Smooth muscle cell (in vitro differentiated cells): ENCODE measurements around the gene SH2D3C. TPM values are rescaled to one million over a fixed set of nuclear protein-coding genes. Genes with fewer than 3 reads are reported as not detected.

ENCODE experiments used
- DNase-seq: peaks from one replicate; lab custom pipeline; 2025; ENCODE audit not compliant: unreplicated experiment; lab: John Stamatoyannopoulos, UW
- H2AFZ ChIP-seq: fragments of 200-600 bp; sonication (generic); 2 replicates; pipeline ENCODE4 v1.6.0; 2016; ENCODE audit warnings: antibody characterized with exemption, low read depth, mild to moderate bottlenecking
- H3F3A ChIP-seq: fragments of 200-600 bp; sonication (generic); 2 replicates; pipeline ENCODE4 v1.6.0; 2017; ENCODE audit warnings: antibody characterized with exemption, low read depth
- H3K27ac ChIP-seq: fragments of 200-600 bp; sonication (generic); 2 replicates; pipeline ENCODE4 v1.5.1; 2016; ENCODE audit warnings: low read depth, mild to moderate bottlenecking
- H3K27me3 ChIP-seq: fragments of 200-600 bp; sonication (generic); 2 replicates; pipeline ENCODE4 v1.6.1; 2016; ENCODE audit warnings: low read depth, mild to moderate bottlenecking
- H3K36me3 ChIP-seq: fragments of 200-600 bp; sonication (generic); 2 replicates; pipeline ENCODE4 v1.5.1; 2016; ENCODE audit warnings: low read depth
- H3K4me1 ChIP-seq: fragments of 200-600 bp; sonication (generic); 2 replicates; pipeline ENCODE4 v1.5.1; 2016; ENCODE audit warnings: low read depth
- H3K4me2 ChIP-seq: fragments of 200-600 bp; sonication (generic); 2 replicates; pipeline ENCODE4 v1.6.0; 2016; ENCODE audit warnings: mild to moderate bottlenecking
- H3K4me3 ChIP-seq: fragments of 200-600 bp; sonication (generic); 2 replicates; pipeline ENCODE4 v1.5.1; 2016; ENCODE audit warnings: mild to moderate bottlenecking
- H3K79me2 ChIP-seq: fragments of 200-600 bp; sonication (generic); 2 replicates; pipeline ENCODE4 v1.6.0; 2016; ENCODE audit warnings: low read depth, mild to moderate bottlenecking
- H3K9ac ChIP-seq: fragments of 200-600 bp; sonication (generic); 2 replicates; pipeline ENCODE4 v1.6.0; 2016; ENCODE audit warnings: low read depth
- H3K9me3 ChIP-seq: fragments of 200-600 bp; sonication (generic); replicated peaks from 2 replicates; pipeline ENCODE4 v1.5.1; 2016; ENCODE audit warnings: low read depth
- H4K20me1 ChIP-seq: fragments of 200-600 bp; sonication (generic); 2 replicates; pipeline ENCODE4 v1.6.0; 2016; ENCODE audit warnings: low read depth
- CTCF ChIP-seq: fragments of 200-600 bp; sonication (generic); IDR thresholded peaks from 2 replicates; pipeline ENCODE4 v1.5.1; 2017; ENCODE audit warnings: borderline replicate concordance, mild to moderate bottlenecking, antibody characterized with exemption; ENCODE audit not compliant: insufficient read depth, poor library complexity, severe bottlenecking
- WGBS: methylation state at CpG from one replicate; pipeline ENCODE4 v1.1.7; 2016; ENCODE audit warnings: low lambda C conversion rate; 5-methylcytosine and 5-hydroxymethylcytosine counted together
- polyA plus RNA-seq: library from polyadenylated mRNA; unstranded; fragments of >200 nt; fragmentation: Nextera tagmentation; extraction: Ambion mirVana; gene quantifications from 2 replicates; pipeline ENCODE4 v1.2.1, GENCODE V29; 2016
- total RNA-seq: library from RNA; depleted of rRNA; stranded (reverse); fragments of >200 nt; gene quantifications from 2 replicates; pipeline ENCODE4 v1.2.3, GENCODE V29; 2014

SH2D3C gene
- total and polyA plus RNA-seq, 2 experiments from 2014 or later: 0.54 TPM; not detected in 1

GRCh38 chr9:127710204-127710783, 68.2 kb downstream of the SH2D3C start:
- Histone ChIP-seq H3K9ac (no peak overlapping the region), H3F3A (no peaks in the 10 kb centered on the region), H4K20me1 (no peaks in the 10 kb centered on the region), H3K9me3 (no peaks in the 10 kb centered on the region), H2AFZ (no peak overlapping the region), H3K4me3 (no peak overlapping the region), H3K27ac (no peak overlapping the region), H3K36me3 (no peaks in the 10 kb centered on the region), H3K4me2 (no peak overlapping the region), H3K79me2 (no peaks in the 10 kb centered on the region), H3K27me3 (no peaks in the 10 kb centered on the region), H3K4me1 (peaks cover 11% of the 10 kb centered on the region)
- DNase-seq: no peak
- 94% methylated on average over 10 of the region's 10 CpGs for WGBS
- TF ChIP-seq CTCF: no peak

GRCh38 chr9:127708952-127709587, 69.4 kb downstream of the SH2D3C start:
- Histone ChIP-seq H3K4me3 (no peak overlapping the region), H3K27ac (no peak overlapping the region), H4K20me1 (no peaks in the 10 kb centered on the region), H3K27me3 (no peaks in the 10 kb centered on the region), H2AFZ (no peak overlapping the region), H3K4me1 (peaks cover 7% of the 10 kb centered on the region), H3F3A (no peaks in the 10 kb centered on the region), H3K9me3 (no peaks in the 10 kb centered on the region), H3K4me2 (no peak overlapping the region), H3K79me2 (no peaks in the 10 kb centered on the region), H3K9ac (no peak overlapping the region), H3K36me3 (no peaks in the 10 kb centered on the region)
- WGBS: 96% methylated on average over 8 of the region's 8 CpGs
- no peak for TF ChIP-seq CTCF
- DNase-seq: no peak

GRCh38 chr9:127707766-127708165, 70.7 kb downstream of the SH2D3C start:
- no peak overlapping the region for H3K27ac ChIP-seq
- H3K4me3 ChIP-seq: no peak overlapping the region
- peaks cover 7% of the 10 kb centered on the region for H3K4me1 ChIP-seq
- no peaks in the 10 kb centered on the region for H3K36me3 ChIP-seq
- no peaks in the 10 kb centered on the region for H3K79me2 ChIP-seq
- no peaks in the 10 kb centered on the region for H3K27me3 ChIP-seq
- no peaks in the 10 kb centered on the region for H4K20me1 ChIP-seq
- H3K9me3 ChIP-seq: no peaks in the 10 kb centered on the region
- H2AFZ ChIP-seq: no peak overlapping the region
- DNase-seq: no peak
- no peaks in the 10 kb centered on the region for H3F3A ChIP-seq
- 55% methylated on average over 5 of the region's 5 CpGs for WGBS
- H3K4me2 ChIP-seq: no peak overlapping the region
- no peak for TF ChIP-seq CTCF
- H3K9ac ChIP-seq: no peak overlapping the region

GRCh38 chr9:127706836-127707241, 71.6 kb downstream of the SH2D3C start, which contains the start of gene CFAP157:
Gene CFAP157, plus strand, starts transcription at chr9:127706988. Its CDS starts 44 bp downstream, at chr9:127707032.
- no peaks in the 10 kb centered on the region for H4K20me1 ChIP-seq
- H3K4me3 ChIP-seq: no peak within 1 kb of the TSS
- H3K9me3 ChIP-seq: no peaks in the 10 kb centered on the region
- no peak within 1 kb of the TSS for H3K9ac ChIP-seq
- no peak for TF ChIP-seq CTCF
- no peak for DNase-seq
- no peaks in the 10 kb centered on the region for H3K27me3 ChIP-seq
- no peaks in the 10 kb centered on the region for H3K79me2 ChIP-seq
- no peak within 1 kb of the TSS for H3K27ac ChIP-seq
- WGBS: 80% methylated on average over 11 of the region's 11 CpGs
- H3K4me2 ChIP-seq: no peak within 1 kb of the TSS
- peaks cover 3% of the 10 kb centered on the region for H3K4me1 ChIP-seq
- H2AFZ ChIP-seq: no peak within 1 kb of the TSS
- H3F3A ChIP-seq: no peaks in the 10 kb centered on the region
- no peaks in the 10 kb centered on the region for H3K36me3 ChIP-seq
